NCI-H2029 treated with DMSO at 0.1 percent for 48 hours (cell line): Measurements from ENCODE around the gene SIRPB2.

Experiments used
- DNase-seq: peaks from one replicate; lab custom pipeline; 2025; lab: John Stamatoyannopoulos, UW

SIRPB2 gene

DNA sequence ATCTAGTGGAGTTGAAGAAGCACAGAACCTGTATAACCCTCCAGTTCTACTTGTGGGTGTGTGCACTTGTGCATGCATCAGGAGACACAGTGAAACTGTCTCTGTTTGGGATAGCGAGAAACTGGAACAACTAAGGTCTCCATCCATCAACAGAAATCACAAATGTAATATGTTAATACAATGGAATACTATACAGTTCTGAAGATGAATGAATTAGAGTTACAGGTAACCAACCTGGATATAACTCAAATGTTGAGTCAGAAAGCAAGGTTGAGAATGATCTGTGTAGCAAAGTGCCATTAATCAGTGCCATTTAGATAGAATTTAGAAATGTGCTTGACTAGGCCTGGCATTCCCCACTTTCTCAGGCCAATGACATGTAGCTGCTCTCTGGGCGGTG lies 20.0 kb downstream of the SIRPB2 start:
- DNase-seq, result no peak

DNA sequence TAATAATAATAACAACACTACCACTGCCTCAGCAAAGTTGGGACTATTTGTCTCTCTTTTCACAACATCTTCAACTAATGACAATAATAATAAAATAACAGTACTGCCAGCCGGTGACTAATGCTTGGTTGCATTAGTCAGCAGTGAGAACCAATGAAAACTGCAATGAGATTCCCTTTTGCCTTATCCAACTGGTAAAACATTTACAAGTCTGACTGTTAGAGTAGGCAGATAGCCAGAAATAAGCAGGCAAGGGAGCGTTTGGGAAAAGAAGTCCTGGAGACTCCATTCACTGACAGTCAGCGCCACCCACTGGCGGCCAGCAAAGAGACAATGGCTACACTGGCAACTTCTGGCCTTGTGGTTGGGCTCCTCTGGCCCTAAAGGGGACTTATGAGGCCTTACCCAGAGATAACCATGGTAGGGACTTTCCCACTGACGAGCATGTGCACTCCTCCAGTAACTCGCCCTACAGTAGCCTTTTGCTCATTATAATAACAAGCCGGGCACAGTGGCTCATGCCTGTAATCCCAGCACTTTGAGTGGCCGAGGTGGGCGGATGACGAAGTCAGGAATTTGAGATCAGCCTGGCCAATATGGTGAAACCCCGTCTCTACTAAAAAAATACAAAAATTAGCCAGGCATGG lies 21.2 kb downstream of the SIRPB2 start:
- DNase-seq, result peak; percentile 51

DNA sequence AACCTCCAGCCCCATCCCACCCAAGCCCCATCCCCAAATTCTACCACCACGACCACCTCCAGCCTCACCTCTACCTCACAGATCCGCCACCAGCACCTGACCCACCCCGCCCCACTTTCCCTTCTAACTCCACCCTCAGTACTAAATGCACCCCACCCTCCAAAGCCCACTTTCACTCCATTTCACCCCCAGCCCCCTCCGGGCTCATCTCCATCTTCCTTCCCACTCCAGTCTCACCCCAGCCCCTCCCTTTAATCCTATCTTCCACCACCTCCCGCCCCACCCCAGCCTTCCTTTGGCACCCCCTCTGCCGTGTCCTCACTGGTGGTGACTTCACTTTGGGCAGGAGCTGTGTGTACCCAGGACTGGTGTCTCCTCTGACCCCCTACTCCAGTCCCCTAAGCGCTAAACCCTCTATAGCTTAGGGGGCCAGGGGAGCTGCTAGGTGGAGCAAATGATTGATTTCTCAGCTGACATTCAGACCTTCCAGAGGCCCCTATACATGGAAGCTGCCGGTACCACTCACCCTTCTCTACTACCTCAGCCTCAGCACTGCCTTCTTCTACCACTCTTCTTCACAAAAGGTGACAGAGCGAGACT lies 21.8 kb downstream of the SIRPB2 start:
- DNase-seq, result no peak

DNA sequence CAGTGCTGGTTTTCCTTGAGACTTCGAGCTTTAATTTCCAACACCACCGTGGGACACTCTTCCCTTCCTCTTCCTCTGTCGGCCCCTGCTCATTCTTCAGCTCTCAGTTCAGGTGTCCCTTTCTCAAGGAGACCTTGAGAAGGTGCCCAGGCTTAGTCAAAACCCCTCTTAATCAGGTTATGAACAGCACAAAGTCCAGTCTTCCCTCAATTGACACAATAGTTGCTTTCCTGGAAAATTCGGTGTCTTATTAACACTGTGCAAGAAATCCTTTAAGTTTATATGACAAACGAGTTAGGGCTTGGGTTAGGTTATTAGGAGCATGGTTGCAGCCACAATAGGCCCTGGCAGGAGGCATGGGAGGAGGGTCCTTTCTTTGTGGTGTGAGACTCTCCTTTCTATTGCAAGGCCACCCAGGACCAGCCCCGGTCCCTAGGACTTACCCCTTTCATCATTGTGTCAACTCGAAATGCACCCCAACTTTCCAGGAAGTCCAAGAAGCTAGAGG lies 23.0 kb downstream of the SIRPB2 start:
- DNase-seq, result no peak

DNA sequence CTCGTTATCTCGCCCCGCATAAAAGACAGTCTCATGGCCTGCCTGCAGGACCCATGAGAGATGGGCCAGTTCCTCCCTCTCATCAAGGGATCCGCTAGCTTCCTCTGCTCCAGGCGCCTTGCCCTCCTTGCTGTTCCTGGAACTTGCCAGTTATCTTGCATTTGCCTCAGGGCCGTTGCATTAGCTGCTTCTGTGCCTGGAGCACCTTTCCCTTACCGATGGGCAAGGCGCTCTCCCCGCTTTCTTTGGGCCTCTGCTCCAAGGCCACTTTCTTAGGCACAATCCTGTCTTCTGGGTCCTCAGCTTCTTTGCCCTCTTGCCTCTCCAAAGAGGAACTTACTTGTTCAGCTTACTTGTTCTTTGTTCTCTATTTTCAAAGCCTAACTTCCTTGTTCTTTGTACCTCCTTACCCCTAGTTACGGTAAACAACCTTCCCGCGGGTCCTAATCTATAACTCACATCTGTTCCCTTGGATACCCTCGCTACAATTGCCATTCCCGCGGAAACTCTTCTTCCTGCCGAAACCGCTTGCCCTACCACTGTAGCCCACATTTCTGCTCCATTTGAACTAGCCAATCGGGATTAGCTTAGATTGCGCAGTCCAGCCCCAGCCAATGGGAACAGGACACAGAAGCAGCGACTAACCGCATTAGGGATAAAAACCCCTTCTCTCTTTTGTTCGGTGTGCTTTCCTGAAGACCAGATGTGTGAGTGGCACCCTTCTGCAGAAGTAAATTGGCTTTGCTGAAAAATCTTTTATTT lies 23.7 kb downstream of the SIRPB2 start:
- DNase-seq, result no peak

DNA sequence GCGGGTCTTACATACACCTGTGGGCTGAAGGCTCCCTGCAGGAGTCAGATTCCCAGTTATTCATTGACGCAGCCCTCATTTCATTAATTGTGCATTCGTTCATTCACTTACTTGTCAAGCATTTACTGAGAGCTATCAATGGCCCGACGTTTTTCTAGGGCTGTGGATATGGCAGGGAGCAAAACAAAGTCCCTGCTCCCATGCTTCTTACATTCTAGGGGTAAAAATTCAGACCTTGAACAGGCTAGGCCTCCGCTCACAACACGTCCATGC lies 24.2 kb downstream of the SIRPB2 start:
- no peak for DNase-seq

DNA sequence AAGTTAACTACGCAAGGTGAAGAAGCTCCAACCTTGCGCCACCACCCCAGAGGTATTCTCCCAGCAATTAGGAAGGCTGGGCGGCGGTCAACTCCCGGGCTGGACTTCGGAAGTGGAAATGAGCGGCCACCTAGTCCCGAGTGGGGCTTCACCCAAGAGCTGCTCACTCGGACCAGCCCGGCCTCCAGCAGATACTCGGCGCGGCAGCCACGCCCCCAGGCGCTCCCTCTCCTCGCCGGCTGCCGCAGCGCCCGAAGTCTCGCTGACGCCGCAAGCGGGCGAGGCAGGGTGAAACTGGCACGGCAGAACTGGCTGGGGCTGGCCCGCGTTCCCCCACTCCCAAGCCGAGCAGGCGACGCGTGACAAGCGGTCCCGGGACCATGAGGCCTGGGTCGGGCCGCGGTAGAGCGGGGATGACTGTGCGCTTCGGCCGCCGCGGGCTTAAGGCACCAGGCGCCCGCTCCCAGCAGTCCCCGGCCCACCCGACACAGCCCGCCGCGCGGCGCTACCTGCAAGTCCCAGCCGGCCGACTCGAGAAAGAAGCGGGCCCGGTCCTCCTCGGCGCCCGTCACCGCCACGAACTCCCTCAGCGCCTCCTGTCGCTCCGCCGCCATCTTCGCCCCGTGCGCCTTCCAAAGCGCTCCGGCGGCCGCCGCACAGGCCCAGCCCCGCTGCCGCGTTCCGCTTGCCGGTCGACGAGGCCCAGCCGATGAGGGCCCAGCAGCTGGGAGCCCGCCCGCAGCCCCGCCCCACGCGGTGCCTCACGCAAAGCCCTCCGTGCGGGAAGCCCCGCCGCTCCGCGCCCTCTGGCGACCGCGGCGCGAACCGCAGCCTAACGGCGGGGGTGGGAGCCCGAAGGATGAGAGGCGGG lies 24.8 kb downstream of the SIRPB2 start, which contains the start of gene NSFL1C:
NSFL1C (minus strand) TSS at position 639 of the 871 bp plus-strand sequence; CDS start at position 614, 25 bp downstream.
- DNase-seq, result peak; percentile 54

DNA sequence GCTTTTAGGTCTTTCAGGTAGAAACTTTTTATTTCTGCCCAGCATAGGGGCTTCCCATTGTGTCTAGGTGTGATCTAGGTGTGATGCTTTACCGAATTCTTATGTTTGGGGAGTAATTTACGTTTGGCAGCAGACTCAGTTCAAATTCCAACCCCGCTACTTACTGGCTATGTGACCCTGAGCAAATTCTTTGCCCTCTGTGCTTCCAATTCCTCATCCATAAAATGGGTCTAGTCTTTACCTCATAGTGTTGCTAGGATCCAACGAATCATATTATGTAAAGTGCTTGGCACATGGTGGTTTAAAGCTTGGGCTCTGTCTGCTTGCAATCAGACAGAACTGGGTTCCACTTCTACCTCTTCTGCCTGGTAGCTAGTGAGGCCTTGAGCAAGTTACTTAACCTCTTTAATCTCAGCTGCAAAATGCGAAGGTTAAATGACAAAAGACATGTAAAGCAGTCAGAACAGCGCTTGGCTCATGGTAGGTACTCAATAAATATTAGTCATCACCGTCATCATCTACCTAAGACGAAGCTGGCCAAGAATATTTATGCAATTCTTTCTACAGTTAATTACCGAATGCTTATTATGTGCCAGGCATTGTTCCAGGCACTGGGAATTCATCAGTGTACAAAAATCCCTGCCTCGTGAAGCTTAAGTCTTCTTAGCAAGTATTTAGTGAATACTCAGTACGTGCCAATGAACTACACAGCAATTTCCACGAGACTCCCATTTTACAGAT lies 25.6 kb downstream of the SIRPB2 start:
- DNase-seq, result no peak

DNA sequence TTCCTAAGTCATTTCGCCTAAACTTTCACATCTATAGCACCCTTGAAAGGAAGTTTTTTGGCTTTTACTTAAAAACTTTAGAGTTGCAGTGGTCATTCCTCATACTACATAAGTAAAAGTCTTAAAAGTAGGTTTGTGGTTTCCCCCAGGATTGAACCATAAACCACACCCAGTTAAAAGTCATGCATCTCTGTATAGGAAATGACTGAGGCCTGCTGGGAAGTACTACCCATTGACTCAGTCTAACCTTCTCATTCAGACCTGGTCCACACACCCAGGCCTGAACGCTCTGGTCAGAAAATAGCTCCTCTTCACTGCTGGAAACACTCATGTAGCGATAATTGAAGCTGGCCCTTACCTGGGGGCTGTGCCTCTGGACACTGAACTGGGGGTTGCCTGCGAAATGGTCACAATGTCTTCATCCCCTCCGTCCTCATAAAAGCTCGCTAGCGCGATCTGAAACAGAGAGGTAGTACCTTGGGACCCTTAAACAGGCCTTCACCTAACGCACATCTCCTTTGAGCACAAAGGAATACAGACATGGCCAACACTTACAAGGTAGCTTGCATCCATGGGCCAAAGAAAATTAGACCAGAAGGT lies 27.1 kb downstream of the SIRPB2 start:
- DNase-seq, result no peak

DNA sequence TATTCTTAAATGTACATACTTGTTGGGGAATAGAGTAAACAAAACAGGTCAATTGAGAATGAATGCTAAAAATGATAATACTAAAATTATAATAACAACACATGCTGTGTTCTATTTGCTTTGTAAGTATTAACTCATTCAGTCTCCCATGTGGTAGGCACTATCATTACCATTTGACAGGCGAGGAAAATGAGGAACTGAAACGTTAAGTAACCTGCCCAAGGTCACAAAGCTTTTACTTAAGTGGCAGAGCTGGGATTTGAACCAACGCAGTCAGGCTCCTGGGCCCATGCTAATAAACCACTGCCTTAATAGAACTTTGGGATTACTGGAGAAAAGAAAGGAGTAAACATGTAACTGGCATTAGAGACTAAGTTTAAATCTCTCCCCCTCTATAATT lies 28.4 kb downstream of the SIRPB2 start:
- no peak for DNase-seq

DNA sequence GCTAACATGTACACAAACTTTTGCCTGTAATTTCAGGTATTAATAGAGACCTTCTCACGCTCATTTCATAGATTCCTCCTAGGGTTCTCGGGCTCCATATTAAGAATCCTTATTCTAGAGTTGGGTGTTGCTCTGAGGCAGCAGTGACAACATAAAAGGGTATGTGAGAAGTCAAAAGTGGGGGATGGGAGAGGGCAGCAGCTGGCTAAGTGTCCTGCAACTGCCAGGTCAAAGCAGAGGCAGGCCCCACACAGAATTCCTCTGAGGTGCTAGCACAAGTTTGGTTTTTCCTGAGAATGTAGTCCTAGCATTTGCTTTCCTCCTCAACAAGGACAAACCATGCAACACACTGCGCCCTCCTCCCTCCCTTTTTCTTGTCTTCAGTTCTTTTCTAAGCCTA lies 29.2 kb downstream of the SIRPB2 start:
- DNase-seq, result no peak

DNA sequence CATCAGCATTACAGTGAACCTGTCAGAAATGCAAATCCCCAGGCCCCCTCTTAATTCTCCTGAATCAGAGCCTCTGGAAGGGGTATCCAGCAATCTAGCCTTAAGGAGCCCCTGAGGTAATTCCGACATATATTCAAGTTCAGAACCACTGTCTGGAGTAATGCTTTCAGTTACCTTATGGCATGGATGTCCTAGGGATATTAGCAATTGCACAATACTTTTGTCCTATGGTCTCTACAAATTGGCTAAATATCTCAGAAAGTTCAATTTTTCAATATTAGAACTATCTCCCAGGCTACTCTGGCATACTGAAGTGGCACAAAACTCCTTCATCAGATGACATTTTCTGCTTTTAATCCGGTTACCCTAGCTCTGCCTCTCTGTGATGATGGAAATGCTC lies 30.9 kb downstream of the SIRPB2 start:
- no peak for DNase-seq

DNA sequence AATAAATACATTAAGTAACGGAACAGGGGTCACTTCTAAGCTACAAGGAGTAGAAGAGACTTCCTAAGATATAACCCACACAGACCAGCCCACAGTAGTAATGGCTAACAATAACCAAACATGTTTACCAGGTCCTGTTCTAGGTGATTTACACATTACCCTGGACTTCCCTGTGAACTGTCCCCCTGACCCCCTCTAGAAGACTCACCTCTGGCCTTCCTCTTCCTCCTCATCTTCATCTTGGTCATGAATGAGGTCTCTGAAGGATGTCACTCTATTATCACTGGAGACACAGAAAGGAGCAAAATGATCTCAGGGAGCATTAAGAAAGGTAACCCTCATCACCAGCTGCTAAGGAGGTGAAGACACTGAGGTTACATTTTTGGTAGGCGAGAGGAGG lies 33.2 kb downstream of the SIRPB2 start:
- DNase-seq, result no peak

DNA sequence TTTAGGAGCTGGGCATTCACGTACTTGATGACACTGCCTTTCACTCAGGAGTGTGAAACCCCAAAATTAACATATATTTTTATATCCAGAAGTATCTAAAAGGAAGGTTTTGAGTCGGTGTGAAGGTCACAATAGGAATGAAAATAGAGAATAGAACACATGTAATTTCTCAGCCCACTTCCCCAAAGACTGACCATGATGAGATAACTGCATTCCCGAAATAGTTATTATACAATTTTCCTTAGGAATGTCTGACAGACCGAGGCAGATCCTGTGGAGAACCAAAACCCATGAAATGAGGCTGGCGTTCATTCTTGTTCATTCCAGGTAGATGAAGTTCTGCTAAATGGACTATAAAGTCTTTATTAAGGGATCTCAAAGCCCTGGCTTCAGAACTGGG lies 34.9 kb downstream of the SIRPB2 start:
- DNase-seq, result no peak

DNA sequence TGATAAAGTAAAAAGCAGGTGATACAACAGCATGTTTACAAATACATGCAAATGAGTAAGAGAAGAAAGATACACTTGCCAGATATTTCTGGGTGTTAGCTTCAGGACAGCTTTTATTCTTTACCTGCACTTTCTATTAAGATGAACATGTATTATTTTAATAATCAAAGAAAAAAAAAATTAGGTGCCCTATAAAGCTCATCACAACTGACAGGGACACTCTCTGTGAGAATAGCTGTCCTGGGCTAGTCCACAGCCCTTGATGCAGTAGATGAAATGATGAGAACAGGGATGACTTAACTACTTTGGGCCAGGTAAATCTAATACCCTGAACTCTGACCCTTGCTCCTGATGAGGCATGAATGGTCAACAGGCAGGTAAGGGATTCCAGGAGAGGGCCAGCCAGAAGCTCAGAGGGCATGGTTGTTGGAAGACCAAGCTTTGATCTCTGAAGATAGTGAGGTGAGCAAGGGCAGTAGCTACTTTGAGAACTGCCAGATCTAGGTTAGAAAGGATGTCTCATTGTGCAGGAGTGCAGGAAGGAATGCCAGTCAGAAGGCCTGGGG lies 40.2 kb downstream of the SIRPB2 start:
- DNase-seq, result no peak

DNA sequence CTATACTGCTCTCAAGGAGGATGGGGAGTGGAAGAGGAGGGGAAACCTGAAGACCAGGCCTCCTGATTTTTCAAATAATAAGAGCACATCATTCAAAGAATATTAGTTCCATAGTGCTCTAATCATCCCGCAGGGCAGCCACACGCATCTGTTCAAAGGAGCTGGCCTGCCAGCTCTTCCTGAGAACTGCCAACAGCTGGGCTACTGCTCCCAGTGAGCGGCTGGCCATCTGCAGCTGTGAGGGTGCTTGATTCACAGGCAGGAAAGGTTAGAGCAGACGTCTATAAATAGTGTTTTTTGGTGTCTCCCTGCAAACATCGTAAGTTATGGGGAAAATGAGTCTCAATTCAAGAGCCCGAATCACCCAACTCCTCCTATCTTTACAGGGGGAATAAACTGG lies 41.9 kb downstream of the SIRPB2 start:
- DNase-seq, result no peak

DNA sequence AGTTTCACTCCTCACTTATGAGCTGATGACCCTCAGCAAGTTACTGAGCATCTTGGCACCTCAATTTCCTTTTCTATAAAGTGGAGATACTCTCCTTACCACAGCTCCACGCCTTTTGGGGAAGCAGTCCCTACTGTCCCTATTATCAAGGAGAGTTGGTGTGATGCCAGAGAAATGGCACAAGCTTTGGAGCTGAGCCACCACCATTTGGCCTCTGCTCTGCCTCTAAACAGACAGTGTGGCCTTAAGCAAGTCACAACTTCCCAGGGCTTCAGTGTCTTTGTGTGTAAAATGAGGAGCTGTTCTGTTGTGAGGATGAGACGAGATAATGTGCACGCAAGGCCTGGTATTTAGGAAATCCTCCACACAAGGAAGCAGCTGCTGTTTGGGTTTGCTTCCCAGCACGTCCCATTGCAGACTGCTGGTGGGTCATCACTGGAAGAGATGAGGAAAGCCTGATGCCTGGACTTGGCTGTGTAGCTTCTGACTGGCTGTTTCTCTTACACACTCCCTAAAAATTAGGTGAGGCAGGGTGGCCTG lies 43.1 kb downstream of the SIRPB2 start:
- DNase-seq, result no peak

DNA sequence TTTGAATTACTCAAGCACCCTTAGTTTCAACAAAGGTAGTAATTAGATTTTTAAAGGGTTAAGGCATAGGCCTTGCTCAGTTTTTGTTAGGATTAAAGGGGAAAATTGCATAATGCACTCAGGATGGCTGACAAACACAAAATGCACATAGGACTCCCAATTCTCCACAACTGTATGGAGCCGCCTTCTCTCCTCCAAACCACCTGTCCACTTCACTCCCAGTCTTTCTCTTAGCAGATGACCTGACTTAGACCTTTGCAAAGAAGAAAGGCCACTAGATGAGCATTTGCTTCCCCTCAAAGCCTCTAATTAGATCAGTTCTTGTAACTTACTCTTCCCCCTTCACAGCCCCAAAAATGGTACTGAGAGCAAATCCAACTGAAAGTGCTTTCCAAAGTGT lies 44.7 kb downstream of the SIRPB2 start:
- DNase-seq, result no peak

DNA sequence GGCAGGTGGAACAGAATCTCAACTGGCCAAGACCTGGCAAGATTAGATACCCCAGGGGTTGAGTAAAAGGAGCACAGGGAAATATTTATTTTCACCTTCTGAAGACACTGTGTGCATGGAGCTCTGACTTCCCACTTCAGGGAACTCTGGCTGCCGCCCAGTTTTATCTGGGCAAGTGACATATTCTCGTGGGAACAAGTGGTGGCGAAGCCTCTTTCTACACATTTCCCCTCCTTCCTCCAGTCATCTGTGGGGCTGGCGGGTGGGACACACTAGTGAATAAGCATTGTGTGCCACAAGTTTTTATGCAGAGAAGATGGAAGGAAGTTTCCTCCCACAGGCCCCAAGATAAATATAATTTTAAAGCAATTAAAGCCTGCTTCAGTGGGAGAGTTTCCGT lies 48.1 kb downstream of the SIRPB2 start:
- no peak for DNase-seq

DNA sequence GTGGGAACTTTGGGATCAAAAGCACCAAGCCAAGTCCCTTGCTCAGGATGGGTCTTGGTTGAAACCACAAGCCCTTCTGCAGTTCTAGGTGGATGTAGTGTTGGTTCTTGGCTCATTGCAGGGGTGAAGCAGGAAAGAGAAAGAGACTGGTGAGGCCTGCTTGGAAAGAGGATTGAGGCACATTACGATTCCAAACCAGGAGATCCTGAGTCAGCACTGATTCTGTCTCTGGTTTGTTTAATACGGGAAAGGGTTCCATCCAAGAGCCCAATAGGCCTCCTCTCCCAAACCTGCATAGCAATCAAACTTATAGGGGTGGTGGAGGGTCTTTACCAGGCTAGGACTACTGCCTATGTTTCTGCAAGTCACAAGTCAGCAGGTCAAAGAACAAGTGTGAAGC lies 48.9 kb downstream of the SIRPB2 start:
- DNase-seq, result no peak

DNA sequence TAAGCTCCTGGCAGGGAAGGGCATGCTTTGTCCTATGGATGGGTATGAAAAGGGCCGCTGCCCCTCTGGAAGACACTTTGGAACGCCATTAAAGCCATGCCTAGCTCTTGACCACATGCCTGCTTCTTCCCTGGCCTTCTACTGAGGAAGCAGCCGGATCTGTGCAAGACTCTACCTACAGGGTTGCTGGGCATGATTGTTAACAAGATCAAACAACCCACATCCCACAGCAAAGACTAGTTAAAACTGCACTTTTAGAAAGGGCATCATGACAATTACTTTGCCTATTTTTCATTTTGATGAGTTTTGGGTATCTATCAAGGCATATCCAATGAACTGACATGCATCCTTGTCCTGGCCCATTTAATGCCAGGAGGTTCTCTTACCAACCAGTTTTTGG lies 50.1 kb downstream of the SIRPB2 start:
- DNase-seq, result no peak
